HG03521 (cell line): ENCODE results near the gene ITM2B.

Source experiments
- ATAC-seq: cut with Tn5 transposase; IDR thresholded peaks from one replicate; pipeline ENCODE4 v1.9.1; 2021; ENCODE audit warnings: mild to moderate bottlenecking, moderate library complexity; ENCODE audit not compliant: unreplicated experiment

The ITM2B gene

GRCh38 chr13:48255090-48255489 lies 22.1 kb downstream of the ITM2B start:
- no peak for ATAC-seq

DNA sequence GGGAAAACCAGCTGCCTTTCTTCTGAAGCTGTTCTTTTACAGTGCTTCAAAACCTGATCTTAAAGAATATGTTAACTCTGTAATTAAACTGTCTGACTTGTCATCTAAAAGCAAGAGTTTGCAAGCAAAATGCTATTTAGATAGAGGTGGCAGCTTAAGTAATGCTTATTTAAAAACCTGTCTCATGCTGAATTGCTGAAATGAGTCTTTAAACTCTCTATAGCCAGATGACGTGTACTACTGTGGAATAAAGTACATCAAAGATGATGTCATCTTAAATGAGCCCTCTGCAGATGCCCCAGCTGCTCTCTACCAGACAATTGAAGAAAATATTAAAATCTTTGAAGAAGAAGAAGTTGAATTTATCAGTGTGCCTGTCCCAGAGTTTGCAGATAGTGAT lies 22.9 kb downstream of the ITM2B start:
- no peak for ATAC-seq

DNA sequence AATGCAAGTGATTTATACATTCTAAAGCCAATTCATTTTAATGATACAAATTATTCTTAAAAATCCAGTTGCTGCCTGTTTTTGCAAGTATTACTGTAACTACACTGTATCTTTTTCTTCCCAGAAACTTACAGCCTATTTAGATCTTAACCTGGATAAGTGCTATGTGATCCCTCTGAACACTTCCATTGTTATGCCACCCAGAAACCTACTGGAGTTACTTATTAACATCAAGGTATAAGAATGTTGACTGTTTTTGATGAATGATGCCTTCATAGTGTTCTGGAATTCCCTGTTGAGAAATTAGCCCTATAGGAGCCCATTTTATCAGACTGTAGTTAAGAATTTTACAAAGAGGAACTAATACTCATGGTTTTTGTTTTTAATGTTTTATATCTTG lies 25.0 kb downstream of the ITM2B start:
- ATAC-seq: no peak

- no peak for ATAC-seq
These were observed 25.4 kb downstream of the ITM2B start for GRCh38 chr13:48258430-48258829.

DNA sequence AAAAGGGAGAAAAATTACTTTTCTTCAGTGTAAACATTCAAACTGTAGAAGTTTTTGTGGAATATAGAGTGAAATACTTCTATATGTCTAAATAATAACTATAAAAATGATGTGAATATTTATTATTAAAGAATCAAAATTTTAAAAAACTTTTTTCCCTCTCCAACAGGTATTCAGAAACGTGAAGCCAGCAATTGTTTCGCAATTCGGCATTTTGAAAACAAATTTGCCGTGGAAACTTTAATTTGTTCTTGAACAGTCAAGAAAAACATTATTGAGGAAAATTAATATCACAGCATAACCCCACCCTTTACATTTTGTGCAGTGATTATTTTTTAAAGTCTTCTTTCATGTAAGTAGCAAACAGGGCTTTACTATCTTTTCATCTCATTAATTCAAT lies 28.0 kb downstream of the ITM2B start:
- no peak for ATAC-seq

GRCh38 chr13:48263196-48263595 lies 30.2 kb downstream of the ITM2B start:
- no peak for ATAC-seq

GRCh38 chr13:48264058-48264457 lies 31.1 kb downstream of the ITM2B start:
- ATAC-seq: no peak

- no peak for ATAC-seq
These were observed 32.3 kb downstream of the ITM2B start for GRCh38 chr13:48265217-48265815.

DNA sequence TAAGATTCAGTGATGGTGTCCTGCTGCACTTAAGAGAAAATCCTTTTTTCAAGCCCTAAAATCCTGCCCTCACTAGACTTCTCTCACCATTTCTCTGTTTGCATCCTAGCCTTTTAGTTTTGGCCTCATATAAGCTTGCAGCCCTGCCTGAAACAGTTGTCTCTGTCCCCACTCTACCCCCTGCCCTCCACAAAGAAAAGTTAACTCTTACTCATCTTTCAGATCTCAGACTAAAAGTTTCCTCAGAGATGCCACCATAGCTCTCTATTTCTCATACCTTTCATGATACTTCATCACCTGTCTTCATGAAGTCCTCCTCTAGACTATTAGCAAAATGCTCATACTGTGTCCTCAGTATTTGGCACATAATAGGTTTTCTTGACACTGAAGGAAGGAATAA lies 33.1 kb downstream of the ITM2B start:
- no peak for ATAC-seq

- no peak for ATAC-seq
These were observed 34.0 kb downstream of the ITM2B start for GRCh38 chr13:48266701-48267639.

GRCh38 chr13:48268019-48268418 lies 35.0 kb downstream of the ITM2B start:
- ATAC-seq: no peak

DNA sequence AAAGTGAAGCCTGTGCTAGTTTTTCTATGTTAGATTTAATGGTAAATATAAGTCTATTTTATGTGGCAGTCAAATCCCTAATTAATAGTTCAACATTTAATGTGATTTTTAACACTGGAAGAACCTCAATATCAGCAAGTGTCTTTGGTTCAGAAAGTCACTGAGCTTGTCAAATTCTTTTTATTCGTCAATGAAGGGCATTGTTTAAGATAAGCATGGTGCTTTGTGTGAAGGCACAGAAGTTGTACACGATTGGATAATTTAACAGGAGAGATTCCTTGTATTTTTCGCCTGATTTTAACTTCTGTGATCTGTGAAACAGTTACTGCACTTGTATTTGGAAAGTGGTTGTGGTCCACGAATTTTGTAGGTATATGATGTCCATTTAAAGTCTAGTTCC lies 40.3 kb downstream of the ITM2B start:
- no peak for ATAC-seq

DNA sequence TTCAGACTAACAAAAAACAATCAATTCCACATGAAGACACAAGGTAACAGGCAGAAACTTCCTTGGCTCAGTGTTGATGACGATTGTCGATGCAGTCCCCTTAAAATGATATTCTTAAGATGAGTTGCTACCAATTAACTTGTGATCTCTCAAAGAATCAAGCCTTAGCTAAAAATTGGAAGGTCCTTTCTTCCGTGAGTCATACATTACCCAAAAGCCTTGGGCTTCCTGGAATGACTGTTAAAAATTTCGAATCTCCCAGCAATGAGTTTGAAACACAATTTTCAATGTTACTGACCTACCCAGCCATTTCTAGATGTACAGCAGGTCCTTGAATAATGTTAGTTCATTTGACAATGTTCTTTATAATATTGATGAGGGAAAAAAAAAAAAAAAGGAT lies 42.5 kb downstream of the ITM2B start:
- no peak for ATAC-seq

GRCh38 chr13:48278806-48279205 lies 45.8 kb downstream of the ITM2B start:
- ATAC-seq: no peak

GRCh38 chr13:48281556-48281955 lies 48.5 kb downstream of the ITM2B start:
- ATAC-seq: no peak

GRCh38 chr13:48291730-48292129 lies 58.7 kb downstream of the ITM2B start:
- no peak for ATAC-seq

- ATAC-seq: no peak
These were observed 59.6 kb downstream of the ITM2B start for GRCh38 chr13:48292650-48293049.

DNA sequence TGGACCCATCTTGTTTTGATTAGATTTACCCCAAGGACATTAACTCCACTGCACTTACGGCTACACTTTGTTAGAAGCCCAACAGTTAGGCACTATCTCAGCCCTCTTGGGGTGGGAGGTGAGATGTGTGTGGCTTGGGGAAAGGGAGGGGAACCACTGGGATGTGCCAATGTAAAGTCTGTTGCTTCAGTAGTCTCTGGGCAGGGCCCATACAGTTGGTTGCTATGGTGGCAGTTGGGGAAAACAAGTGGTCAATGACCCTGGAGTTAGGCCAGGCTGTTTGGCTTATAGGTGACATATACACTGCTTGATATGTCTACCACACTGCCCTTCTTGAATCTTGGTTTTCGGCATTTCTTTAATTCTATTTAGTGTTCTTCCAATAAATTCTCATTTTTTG lies 61.6 kb downstream of the ITM2B start:
- no peak for ATAC-seq

DNA sequence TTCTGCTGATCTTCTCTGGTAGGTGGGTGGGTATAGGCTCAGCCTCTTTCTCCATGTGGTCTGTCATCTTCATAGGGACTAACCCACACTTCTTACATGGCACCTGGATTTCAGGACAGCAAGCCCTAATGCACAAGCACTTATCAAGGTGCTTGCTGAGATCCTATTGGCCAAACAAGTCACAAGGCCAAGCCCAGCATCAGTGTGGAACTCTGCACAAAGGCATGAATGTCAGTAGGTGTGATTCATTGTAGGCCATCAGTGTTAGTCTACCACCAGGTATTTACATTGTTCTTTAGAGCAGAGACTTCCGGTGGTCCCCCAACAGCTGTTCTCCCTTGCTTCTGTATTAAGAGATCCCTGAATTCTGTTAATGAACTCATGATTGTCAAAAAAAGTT lies 62.3 kb downstream of the ITM2B start:
- no peak for ATAC-seq

DNA sequence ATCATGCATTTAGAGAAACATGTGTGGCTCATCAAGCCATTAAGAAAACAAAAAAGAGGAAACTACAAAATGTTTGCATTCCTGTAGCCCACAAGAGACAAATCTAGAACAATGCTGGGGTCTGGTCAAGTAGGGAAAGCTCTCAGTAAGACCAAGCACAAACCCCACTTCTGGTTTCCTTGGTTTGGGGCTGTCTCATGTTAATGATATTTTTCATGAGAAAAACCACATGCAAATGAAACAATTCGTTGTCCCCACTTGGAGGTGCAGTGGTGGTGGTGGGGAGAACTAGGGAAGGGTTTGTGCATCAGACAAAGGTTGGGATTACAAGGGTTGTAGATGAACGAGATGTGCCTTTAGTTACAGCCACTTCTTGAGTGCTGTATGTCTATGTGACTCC lies 63.5 kb downstream of the ITM2B start:
- no peak for ATAC-seq

DNA sequence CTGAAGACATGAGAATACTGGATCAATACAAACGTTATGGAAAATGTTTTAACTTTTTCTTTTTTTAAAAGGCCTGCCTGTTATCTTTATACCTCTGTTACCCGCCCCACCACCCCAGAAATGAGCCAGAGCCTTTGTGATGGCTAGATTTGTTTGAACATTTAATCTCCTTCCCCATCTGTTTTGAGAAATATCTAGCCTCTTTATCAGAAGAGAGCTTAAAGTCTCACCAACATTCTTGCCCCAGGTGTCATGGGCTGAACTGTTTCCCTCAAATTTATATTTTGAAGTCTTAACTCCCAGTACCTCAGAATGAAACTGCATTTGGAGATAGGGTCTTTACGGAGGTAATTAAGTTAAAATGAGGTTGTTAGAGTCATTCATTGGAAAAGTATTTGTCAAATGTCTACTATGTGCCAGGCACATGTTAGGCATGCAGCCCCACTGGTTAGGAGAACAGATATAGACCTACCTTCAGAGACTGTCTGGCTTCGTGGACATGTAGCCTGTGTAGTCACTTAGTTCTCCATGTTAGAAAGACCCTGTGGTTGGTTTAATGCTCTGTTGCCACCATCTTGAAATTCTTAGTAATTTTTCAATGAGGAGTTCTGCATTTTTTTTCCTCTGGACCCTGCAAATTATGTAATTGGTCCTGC lies 64.3 kb downstream of the ITM2B start:
- ATAC-seq: no peak

DNA sequence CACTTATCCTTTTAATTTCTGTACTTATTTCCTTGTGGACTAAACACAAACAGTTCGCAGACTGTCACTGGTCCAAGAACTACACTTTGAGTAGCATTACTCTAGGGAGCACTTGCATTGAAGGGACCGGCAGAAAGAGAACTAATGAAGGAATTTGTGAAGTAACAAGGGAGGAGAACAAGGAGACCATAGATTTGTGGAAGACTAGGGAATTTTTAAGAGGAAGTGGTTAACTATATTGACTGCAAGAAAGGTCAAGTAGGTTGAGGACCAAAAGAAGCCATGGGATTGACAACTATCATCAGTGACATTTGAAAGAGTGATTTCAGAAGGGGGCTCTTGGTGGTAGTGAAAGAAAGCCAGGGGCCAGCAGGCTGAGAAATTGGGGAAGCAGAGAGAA lies 66.6 kb downstream of the ITM2B start:
- ATAC-seq: no peak
